DMS153 treated with DMSO at 0.1 percent for 48 hours (cell line): ENCODE data around the gene KLHL29.

Source experiments
- DNase-seq: peaks from one replicate; lab custom pipeline; 2025; ENCODE audit not compliant: unreplicated experiment; lab: John Stamatoyannopoulos, UW

KLHL29 gene

GRCh38 chr2:23563673-23564614 lies 179.0 kb downstream of the KLHL29 start:
- DNase-seq: no peak

- no peak for DNase-seq
These were observed 179.6 kb downstream of the KLHL29 start for GRCh38 chr2:23564615-23564960.

- DNase-seq: no peak
These were observed 180.4 kb downstream of the KLHL29 start for GRCh38 chr2:23565374-23565773.

GRCh38 chr2:23565814-23566213 lies 180.8 kb downstream of the KLHL29 start:
- DNase-seq: no peak

- DNase-seq: no peak
These were observed 181.5 kb downstream of the KLHL29 start for GRCh38 chr2:23566241-23567142.

- DNase-seq: no peak
These were observed 182.3 kb downstream of the KLHL29 start for GRCh38 chr2:23567161-23567756.

- DNase-seq: no peak
These were observed 183.2 kb downstream of the KLHL29 start for GRCh38 chr2:23568211-23568610.

GRCh38 chr2:23568626-23569190 lies 183.7 kb downstream of the KLHL29 start:
- DNase-seq: no peak

- DNase-seq: no peak
These were observed 184.9 kb downstream of the KLHL29 start for GRCh38 chr2:23569761-23570365.

- DNase-seq: no peak
These were observed 186.1 kb downstream of the KLHL29 start for GRCh38 chr2:23571085-23571484.

- DNase-seq: no peak
These were observed 186.7 kb downstream of the KLHL29 start for GRCh38 chr2:23571527-23572282.

GRCh38 chr2:23574919-23575654 lies 190.1 kb downstream of the KLHL29 start:
- no peak for DNase-seq

GRCh38 chr2:23578964-23579671 lies 194.1 kb downstream of the KLHL29 start:
- no peak for DNase-seq

GRCh38 chr2:23579674-23580073 lies 194.7 kb downstream of the KLHL29 start:
- no peak for DNase-seq

- DNase-seq: no peak
These were observed 198.5 kb downstream of the KLHL29 start for GRCh38 chr2:23583467-23583866.

GRCh38 chr2:23584054-23584745 lies 199.2 kb downstream of the KLHL29 start:
- peak; percentile 67 for DNase-seq

- no peak for DNase-seq
These were observed 200.5 kb downstream of the KLHL29 start for GRCh38 chr2:23585273-23586170.
